Right atrium auricular region (tissue), 2 donors: ENCODE data around the gene PRR33. TPM values are rescaled to one million over a fixed set of nuclear protein-coding genes. Genes with fewer than 3 reads are reported as not detected.
A peak's percentile ranks its signal among the peaks of the same experiment; 100 is the strongest.
"Not testable (repeated sequence)": the region's sequence is repeated elsewhere in the genome, so short reads cannot be mapped to it uniquely, and the experiment has no call there.

Experiments used
- DNase-seq: peaks from one replicate; pipeline ENCODE4 v3.0.0-alpha.2; 2019; ENCODE audit warnings: low spot score
- H3K27ac ChIP-seq, 2 donors: fragments of 200-600 bp; sonication (generic); 1 replicate in 1 of 2; 2 replicates in 1 of 2; pipeline ENCODE4 v1.5.1; 2016 to 2019
- H3K27me3 ChIP-seq, 2 donors: fragments of 200-600 bp; sonication (generic); one replicate each; pipeline versions ENCODE4 v1.5.1 to v1.6.0; 2017 to 2019
- H3K36me3 ChIP-seq: fragments of 200-600 bp; sonication (generic); one replicate; pipeline ENCODE4 v1.5.1; 2016
- H3K4me1 ChIP-seq, 2 donors: fragments of 200-600 bp; sonication (generic); one replicate each; pipeline versions ENCODE4 v1.5.1 to v1.6.0; 2017 to 2019
- H3K4me3 ChIP-seq, 2 donors: fragments of 200-600 bp; sonication (generic); 1 replicate in 1 of 2; 2 replicates in 1 of 2; pipeline ENCODE4 v1.5.1; 2017 to 2019; ENCODE audit warnings: mild to moderate bottlenecking in 1 of 2, moderate library complexity in 1 of 2
- H3K9me3 ChIP-seq, 2 donors: fragments of 200-600 bp; sonication (generic); one replicate each; pipeline ENCODE4 v1.5.1; 2019
- CTCF ChIP-seq, 2 donors: fragments of 200-600 bp; sonication (generic); IDR thresholded peaks; one replicate each; pipeline ENCODE4 v1.5.1; 2019; ENCODE audit warnings: antibody characterized with exemption in 2 of 2
- total RNA-seq, 2 donors: library from RNA; depleted of rRNA; stranded (reverse); fragments of >200 nt; gene quantifications; one replicate each; pipeline ENCODE4 v1.1.0, GENCODE V29; 2016

Gene PRR33
- total RNA-seq, 2 donors from 2014 or later, result 0.33 TPM; not detected in 1

- H3K9me3 ChIP-seq, result no peaks in the 10 kb centered on the region
- H3K4me3 ChIP-seq, result no peak overlapping the region
- no peaks in the 10 kb centered on the region for H3K27me3 ChIP-seq
- DNase-seq, result no peak
- no peaks in the 10 kb centered on the region for H3K36me3 ChIP-seq
- H3K27ac ChIP-seq, result peak overlapping the region; percentile 91 to 95
- H3K4me1 ChIP-seq, result peaks cover 0 to 77% of the 10 kb centered on the region in 2 donors
- TF ChIP-seq CTCF (IDR thresholded peaks at IDR 0.05), result no peak
These were observed 13.3 kb downstream of the PRR33 start for GRCh38 chr11:1878137-1879031.

GRCh38 chr11:1877211-1878136, 14.2 kb downstream of the PRR33 start:
- Histone ChIP-seq H3K4me1 (peaks cover 0 to 79% of the 10 kb centered on the region in 2 donors), H3K27ac (peak overlapping the region; percentile 91 to 95), H3K36me3 (no peaks in the 10 kb centered on the region), H3K27me3 (no peaks in the 10 kb centered on the region), H3K4me3 (no peak overlapping the region), H3K9me3 (no peaks in the 10 kb centered on the region)
- no peak for DNase-seq
- no peak for TF ChIP-seq CTCF (IDR thresholded peaks at IDR 0.05)

GRCh38 chr11:1876361-1877063, 15.2 kb downstream of the PRR33 start:
- H3K27me3 ChIP-seq, result no peaks in the 10 kb centered on the region
- peak; percentile 26 to 69 for TF ChIP-seq CTCF (IDR thresholded peaks at IDR 0.05)
- H3K9me3 ChIP-seq, result no peaks in the 10 kb centered on the region
- H3K4me3 ChIP-seq, result peak overlapping the region in 1 of 2 donors; percentile 11
- H3K36me3 ChIP-seq, result no peaks in the 10 kb centered on the region
- peaks cover 0 to 71% of the 10 kb centered on the region in 2 donors for H3K4me1 ChIP-seq
- H3K27ac ChIP-seq, result peak overlapping the region; percentile 73 to 91
- no peak for DNase-seq

- not testable (repeated sequence) for H3K36me3 ChIP-seq, H3K27me3 ChIP-seq, H3K9me3 ChIP-seq, DNase-seq
- Histone ChIP-seq H3K4me1 (peaks cover 0 to 65% of the 10 kb centered on the region in 2 donors), H3K4me3 (peak overlapping the region in 1 of 2 donors; percentile 11), H3K27ac (peak overlapping the region; percentile 73 to 91)
These were observed 15.8 kb downstream of the PRR33 start for GRCh38 chr11:1875851-1876301.

- DNase-seq, result no peak
- Histone ChIP-seq H3K9me3 (no peaks in the 10 kb centered on the region), H3K27ac (peak overlapping the region; percentile 73 to 91), H3K4me3 (no peak overlapping the region), H3K4me1 (peaks cover 0 to 59% of the 10 kb centered on the region in 2 donors), H3K36me3 (no peaks in the 10 kb centered on the region), H3K27me3 (no peaks in the 10 kb centered on the region)
- TF ChIP-seq CTCF (IDR thresholded peaks at IDR 0.05), result no peak
These were observed 16.4 kb downstream of the PRR33 start for GRCh38 chr11:1875093-1875850.

DNA sequence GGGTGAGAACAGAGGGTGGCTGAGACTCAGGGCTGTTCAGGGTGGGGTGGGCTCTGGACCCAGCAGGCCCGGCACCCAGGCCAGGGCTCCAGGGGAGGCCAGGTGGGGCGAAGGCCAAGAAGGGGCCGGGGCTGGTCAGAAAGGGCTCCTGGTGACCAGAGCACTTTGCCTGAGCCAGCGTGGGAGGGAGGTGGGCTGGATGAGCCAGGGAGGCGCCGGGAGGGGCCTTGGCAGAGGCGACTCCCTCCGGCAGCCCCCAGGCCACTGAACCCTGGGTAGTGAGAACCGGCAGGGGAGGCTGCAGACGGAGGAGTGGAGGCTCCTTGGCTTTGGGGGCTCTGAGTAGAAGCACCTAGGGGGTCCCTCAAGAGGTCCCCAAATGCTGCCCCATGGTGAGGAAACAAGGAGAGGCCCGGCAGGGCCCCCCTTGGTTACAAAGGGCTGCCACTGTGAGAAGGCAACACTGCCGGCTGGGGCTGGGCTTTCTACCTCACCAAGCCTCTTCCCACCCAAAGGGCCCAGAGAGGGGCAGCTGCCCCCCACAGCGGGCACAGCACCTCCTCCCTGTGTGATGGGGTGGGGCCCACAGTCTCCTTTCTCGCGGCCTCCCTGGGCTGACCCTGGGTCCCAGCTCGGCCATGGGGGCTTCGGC, 17.1 kb downstream of the PRR33 start:
- not testable (repeated sequence) for H3K27me3 ChIP-seq, H3K9me3 ChIP-seq, H3K4me3 ChIP-seq, H3K36me3 ChIP-seq, DNase-seq
- Histone ChIP-seq H3K27ac (peak overlapping the region; percentile 73 to 91), H3K4me1 (peaks cover 0 to 52% of the 10 kb centered on the region in 2 donors)

GRCh38 chr11:1873813-1874150, 17.9 kb downstream of the PRR33 start:
- H3K9me3 ChIP-seq, DNase-seq, H3K27me3 ChIP-seq, H3K36me3 ChIP-seq, H3K4me3 ChIP-seq: not testable (repeated sequence)
- Histone ChIP-seq H3K4me1 (peaks cover 0 to 49% of the 10 kb centered on the region in 2 donors), H3K27ac (peak overlapping the region; percentile 48 to 62)
